ENCODE data around the gene SPRN. TPM values are rescaled to one million over a fixed set of nuclear protein-coding genes. Genes with fewer than 3 reads are reported as not detected.

SPRN gene
- total and polyA plus RNA-seq, 8 donors = 0.18 to 5.2 TPM; not detected in 6

DNA sequence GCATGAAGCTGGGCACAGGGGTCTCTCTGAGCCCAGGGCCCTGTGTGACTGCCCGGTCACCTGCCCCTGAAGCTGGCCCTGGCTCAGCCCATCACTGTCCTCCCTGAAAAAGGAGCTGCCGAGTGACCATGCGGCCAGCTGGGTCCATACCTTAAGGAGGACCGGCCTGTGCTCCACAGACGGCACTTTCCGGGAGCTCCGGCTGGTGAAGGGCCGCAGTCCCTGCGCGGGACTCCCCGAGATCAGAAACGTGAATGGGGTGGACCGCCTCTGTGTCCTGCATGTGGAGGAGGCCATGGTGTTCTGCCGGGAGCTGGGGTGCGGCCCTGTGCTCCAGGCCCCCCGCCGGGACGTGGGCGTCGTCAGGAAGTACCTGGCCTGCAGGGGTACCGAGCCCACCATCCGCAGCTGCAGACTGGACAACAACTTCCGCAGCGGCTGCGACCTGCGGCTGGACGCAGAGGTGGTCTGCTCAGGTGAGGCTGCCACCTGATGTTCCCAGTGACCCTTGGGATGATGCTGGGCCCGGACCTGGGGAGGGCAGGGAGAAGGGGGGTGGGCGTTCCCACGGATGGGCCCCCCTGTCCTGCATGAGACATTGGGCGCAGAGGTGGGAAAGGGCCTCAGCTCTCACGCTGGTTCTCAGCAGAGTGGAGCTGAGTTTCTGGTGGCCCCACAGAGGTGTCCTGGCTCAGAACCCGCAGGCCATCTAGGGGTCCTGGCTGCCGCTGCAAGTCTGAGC lies 32.8 kb upstream of the SPRN start:
- TF ChIP-seq POLR2A (IDR thresholded peaks at IDR 0.05) = no peak
- TF ChIP-seq POLR2AphosphoS5 (IDR thresholded peaks at IDR 0.05) = no peak
- TF ChIP-seq EP300 (IDR thresholded peaks at IDR 0.05) = no peak
- TF ChIP-seq, protein P1, sequence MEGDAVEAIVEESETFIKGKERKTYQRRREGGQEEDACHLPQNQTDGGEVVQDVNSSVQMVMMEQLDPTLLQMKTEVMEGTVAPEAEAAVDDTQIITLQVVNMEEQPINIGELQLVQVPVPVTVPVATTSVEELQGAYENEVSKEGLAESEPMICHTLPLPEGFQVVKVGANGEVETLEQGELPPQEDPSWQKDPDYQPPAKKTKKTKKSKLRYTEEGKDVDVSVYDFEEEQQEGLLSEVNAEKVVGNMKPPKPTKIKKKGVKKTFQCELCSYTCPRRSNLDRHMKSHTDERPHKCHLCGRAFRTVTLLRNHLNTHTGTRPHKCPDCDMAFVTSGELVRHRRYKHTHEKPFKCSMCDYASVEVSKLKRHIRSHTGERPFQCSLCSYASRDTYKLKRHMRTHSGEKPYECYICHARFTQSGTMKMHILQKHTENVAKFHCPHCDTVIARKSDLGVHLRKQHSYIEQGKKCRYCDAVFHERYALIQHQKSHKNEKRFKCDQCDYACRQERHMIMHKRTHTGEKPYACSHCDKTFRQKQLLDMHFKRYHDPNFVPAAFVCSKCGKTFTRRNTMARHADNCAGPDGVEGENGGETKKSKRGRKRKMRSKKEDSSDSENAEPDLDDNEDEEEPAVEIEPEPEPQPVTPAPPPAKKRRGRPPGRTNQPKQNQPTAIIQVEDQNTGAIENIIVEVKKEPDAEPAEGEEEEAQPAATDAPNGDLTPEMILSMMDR (IDR thresholded peaks at IDR 0.05) = no peak
- Histone ChIP-seq H3K4me1 (no peaks in the 10 kb centered on the region), H3K4me3 (no peak overlapping the region), H3K9me3 (no peaks in the 10 kb centered on the region), H3K36me3 (peaks cover 0 to 26% (median 2%) of the 10 kb centered on the region in 4 donors), H3K27me3 (no peaks in the 10 kb centered on the region), H3K27ac (no peak overlapping the region)
- WGBS, 5 donors = 88 to 100% (median 90%) methylated on average over 1 to 34 of the region's 34 CpGs
- peak in 1 of 2 donors; percentile 22 for DNase-seq
- intact Hi-C loops (cut with DNase I; ENCODE audit: low total_unique reads) = no loop called here

DNA sequence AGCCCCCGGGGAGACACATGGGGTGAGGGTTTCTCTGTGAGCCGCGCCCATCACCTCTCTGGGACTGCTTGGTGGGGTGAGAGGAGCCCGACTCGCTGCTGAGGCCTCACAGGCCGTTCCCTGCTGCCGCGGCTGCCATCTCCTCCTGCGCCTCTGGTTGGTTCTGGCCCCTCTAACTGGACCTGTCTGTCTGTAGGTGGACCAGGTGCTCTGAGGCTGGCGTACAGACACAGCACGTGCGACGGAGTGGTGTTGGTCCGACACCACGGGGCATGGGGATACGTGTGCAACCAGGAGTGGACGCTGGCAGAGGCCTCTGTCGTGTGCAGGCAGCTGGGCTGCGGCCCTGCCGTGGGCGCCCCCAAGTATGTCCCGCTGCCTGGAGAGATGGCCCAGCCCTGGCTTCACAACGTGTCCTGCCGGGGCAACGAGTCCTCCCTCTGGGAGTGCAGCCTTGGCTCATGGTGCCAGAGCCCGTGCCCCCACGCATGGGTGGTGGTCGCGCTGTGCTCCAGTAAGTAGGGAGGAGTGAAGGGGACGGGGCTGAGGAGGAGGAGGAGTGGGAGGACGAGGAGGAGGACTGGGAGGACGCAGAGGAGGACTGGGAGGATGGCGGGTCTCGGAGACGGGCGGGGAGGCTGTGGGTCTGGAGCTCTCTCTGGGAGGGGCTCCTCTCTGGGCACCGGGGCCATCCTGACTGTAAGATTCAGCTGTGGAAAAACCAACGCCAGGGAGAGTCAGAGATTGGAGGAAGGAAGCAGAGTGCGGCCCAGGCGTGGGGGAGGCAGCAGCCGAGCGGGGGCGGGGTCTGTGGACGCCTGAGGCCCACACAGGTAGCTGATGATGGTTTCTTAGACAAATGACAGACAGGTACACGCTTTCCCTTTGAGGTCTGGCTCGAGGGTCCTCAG lies 31.9 kb upstream of the SPRN start:
- Histone ChIP-seq H3K4me1 (no peaks in the 10 kb centered on the region), H3K36me3 (peaks cover 0 to 20% (median 2%) of the 10 kb centered on the region in 4 donors), H3K4me3 (no peak overlapping the region), H3K27me3 (no peaks in the 10 kb centered on the region), H3K9me3 (no peaks in the 10 kb centered on the region), H3K27ac (no peak overlapping the region)
- TF ChIP-seq, protein P1 (IDR thresholded peaks at IDR 0.05) = no peak
- DNase-seq = peak in 1 of 2 donors; percentile 20
- intact Hi-C loops (cut with DNase I; ENCODE audit: low total_unique reads) = no loop called here
- 84 to 89% (median 86%) methylated on average over 33 to 46 of the region's 46 CpGs for WGBS, 5 donors

DNA sequence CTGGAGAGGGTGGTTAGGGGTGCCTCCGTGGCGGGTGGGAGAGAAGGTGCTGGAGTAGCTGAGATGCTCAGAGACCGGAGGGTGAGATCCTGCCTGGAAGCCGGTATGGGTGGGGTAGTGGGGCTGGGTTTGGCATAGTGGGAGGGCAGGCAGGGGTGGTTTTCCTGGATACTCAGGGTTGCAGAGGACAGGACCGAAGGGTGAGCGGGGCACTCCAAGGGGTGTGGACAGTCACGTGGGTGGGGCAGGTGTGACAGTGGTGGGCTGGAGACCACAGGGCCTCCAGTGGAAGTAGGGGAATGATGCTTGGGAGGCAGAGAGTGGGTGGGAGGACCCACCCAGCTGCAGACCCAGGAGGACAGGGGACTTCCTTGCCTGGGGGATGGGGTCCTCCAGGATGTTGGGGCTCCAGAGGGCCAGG lies 31.2 kb upstream of the SPRN start:
- H3K9me3 ChIP-seq = no peaks in the 10 kb centered on the region
- 77 to 90% (median 90%) methylated on average over 5 to 7 of the region's 7 CpGs for WGBS, 5 donors
- intact Hi-C loops (cut with DNase I; ENCODE audit: low total_unique reads) = no loop called here

DNA sequence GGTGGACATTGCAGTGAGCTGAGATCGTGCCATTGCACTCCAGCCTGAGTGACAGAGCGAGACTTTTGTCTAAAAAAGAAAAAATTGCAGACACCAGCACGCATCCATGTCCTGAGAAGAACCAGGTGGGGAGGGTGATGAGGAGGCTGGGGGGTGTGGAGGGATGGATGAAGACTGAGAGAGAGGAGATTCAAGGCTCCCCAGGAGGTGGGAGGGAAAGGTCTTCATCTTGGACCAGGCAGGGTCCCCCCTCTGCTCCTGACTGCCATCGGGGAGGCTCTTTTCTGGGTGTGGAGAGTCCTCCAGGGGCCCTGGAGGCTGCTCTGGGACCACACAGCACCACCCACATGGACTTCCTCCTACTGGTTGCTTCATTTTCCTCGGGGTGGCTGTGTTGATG lies 30.8 kb upstream of the SPRN start:
- no peak overlapping the region for H3K27ac ChIP-seq
- H3K4me3 ChIP-seq = no peak overlapping the region
- no peak for DNase-seq
- 74 to 84% (median 77%) methylated on average over 5 of the region's 5 CpGs for WGBS, 5 donors
- no peaks in the 10 kb centered on the region for H3K9me3 ChIP-seq
- no peaks in the 10 kb centered on the region for H3K27me3 ChIP-seq
- no peak for TF ChIP-seq POLR2AphosphoS5 (IDR thresholded peaks at IDR 0.05)
- TF ChIP-seq POLR2A (IDR thresholded peaks at IDR 0.05) = no peak
- TF ChIP-seq, protein P1 (IDR thresholded peaks at IDR 0.05) = no peak
- no peak for TF ChIP-seq EP300 (IDR thresholded peaks at IDR 0.05)
- intact Hi-C loops (cut with DNase I; ENCODE audit: low total_unique reads) = no loop called here
- peaks cover 0 to 20% (median 2%) of the 10 kb centered on the region in 4 donors for H3K36me3 ChIP-seq
- no peaks in the 10 kb centered on the region for H3K4me1 ChIP-seq

More for the DNA sequence above, 31.2 kb upstream of the SPRN start:
- H3K27me3 ChIP-seq = no peaks in the 10 kb centered on the region
- H3K27ac ChIP-seq = no peak overlapping the region
- peaks cover 0 to 20% (median 2%) of the 10 kb centered on the region in 4 donors for H3K36me3 ChIP-seq
- TF ChIP-seq, protein P1 (IDR thresholded peaks at IDR 0.05) = no peak
- no peaks in the 10 kb centered on the region for H3K4me1 ChIP-seq
- DNase-seq = no peak
- H3K4me3 ChIP-seq = no peak overlapping the region

All from stomach (tissue), 9 donors.